ENCODE measurements around the gene BFSP2. TPM values are rescaled to one million over a fixed set of nuclear protein-coding genes. Genes with fewer than 3 reads are reported as not detected.
"Not testable (repeated sequence)": the region's sequence is repeated elsewhere in the genome, so short reads cannot be mapped to it uniquely, and the experiment has no call there.

Gene BFSP2
- total and polyA plus RNA-seq, 3 donors from 2014 or later = not detected

GRCh38 chr3:133492159-133492741, 92.4 kb downstream of the BFSP2 start:
- DNase-seq = no peak
- Histone ChIP-seq H3K27ac (no peak overlapping the region), H3K27me3 (no peaks in the 10 kb centered on the region), H3K36me3 (ENCODE audit: low read depth, missing control alignments) (no peaks in the 10 kb centered on the region), H3K9me3 (no peaks in the 10 kb centered on the region), H3K4me3 (no peak overlapping the region), H3K4me1 (no peaks in the 10 kb centered on the region)
- WGBS, 2 donors = 82 to 89% methylated on average over 6 of the region's 6 CpGs
- TF ChIP-seq POLR2A (IDR thresholded peaks at IDR 0.05) (no peak), CTCF (IDR thresholded peaks at IDR 0.05) (no peak)
- intact Hi-C loops (cut with DNase I; ENCODE audit: low total_unique reads) = no loop called here

GRCh38 chr3:133494469-133494868, 94.6 kb downstream of the BFSP2 start:
- H3K9me3 ChIP-seq = no peaks in the 10 kb centered on the region
- no peaks in the 10 kb centered on the region for H3K4me1 ChIP-seq
- no peak overlapping the region for H3K27ac ChIP-seq
- H3K4me3 ChIP-seq = no peak overlapping the region
- DNase-seq = no peak
- WGBS, 2 donors = 70 to 73% methylated on average over 6 of the region's 6 CpGs
- H3K36me3 ChIP-seq (ENCODE audit: low read depth, missing control alignments) = no peaks in the 10 kb centered on the region
- intact Hi-C loops (cut with DNase I; ENCODE audit: low total_unique reads) = no loop called here
- H3K27me3 ChIP-seq = no peaks in the 10 kb centered on the region
- TF ChIP-seq POLR2A (IDR thresholded peaks at IDR 0.05) = no peak
- TF ChIP-seq CTCF (IDR thresholded peaks at IDR 0.05) = no peak

GRCh38 chr3:133502542-133502941, 102.7 kb downstream of the BFSP2 start:
- WGBS, 2 donors = 100% methylated on average over 1 of the region's 2 CpGs
- H3K36me3 ChIP-seq (ENCODE audit: low read depth, missing control alignments); DNase-seq; intact Hi-C loops (cut with DNase I; ENCODE audit: low total_unique reads); H3K27ac ChIP-seq; H3K27me3 ChIP-seq; H3K4me3 ChIP-seq; H3K4me1 ChIP-seq; H3K9me3 ChIP-seq: not testable (repeated sequence)

- Histone ChIP-seq H3K4me3 (no peak overlapping the region), H3K36me3 (ENCODE audit: low read depth, missing control alignments) (no peaks in the 10 kb centered on the region), H3K4me1 (no peaks in the 10 kb centered on the region), H3K27me3 (no peaks in the 10 kb centered on the region), H3K9me3 (no peaks in the 10 kb centered on the region), H3K27ac (no peak overlapping the region)
- intact Hi-C loops (cut with DNase I; ENCODE audit: low total_unique reads) = no loop called here
- no peak for DNase-seq
- TF ChIP-seq CTCF (IDR thresholded peaks at IDR 0.05) (no peak), POLR2A (IDR thresholded peaks at IDR 0.05) (no peak)
- WGBS, 2 donors = 56 to 100% methylated on average over 1 of the region's 1 CpG
Measured at GRCh38 chr3:133503409-133503808, 103.6 kb downstream of the BFSP2 start.

DNA sequence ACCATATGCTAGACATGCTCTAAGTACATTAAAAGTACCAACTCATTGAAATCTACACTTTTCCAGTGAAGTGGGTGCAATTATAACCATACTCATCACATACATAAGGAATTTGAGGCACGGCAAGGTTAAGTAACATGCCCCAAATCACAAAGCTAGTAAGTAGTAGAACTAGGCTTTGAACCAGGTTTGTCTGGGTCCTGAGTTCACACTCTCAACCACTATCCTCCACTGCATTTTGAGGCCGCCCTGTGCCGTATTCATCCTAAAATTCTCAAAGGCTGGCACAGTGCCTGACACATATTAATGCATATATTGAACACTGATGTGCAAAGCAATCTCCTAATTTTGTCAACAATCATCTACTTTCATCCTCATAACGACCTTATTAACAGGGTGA, 104.9 kb downstream of the BFSP2 start:
- intact Hi-C loops (cut with DNase I; ENCODE audit: low total_unique reads) = no loop called here
- TF ChIP-seq POLR2A (IDR thresholded peaks at IDR 0.05) = no peak
- no peak for TF ChIP-seq CTCF (IDR thresholded peaks at IDR 0.05)
- 90 to 91% methylated on average over 4 of the region's 4 CpGs for WGBS, 2 donors
- H3K4me3 ChIP-seq = no peak overlapping the region
- H3K9me3 ChIP-seq = no peaks in the 10 kb centered on the region
- no peak for DNase-seq
- no peaks in the 10 kb centered on the region for H3K4me1 ChIP-seq
- no peaks in the 10 kb centered on the region for H3K27me3 ChIP-seq
- H3K36me3 ChIP-seq (ENCODE audit: low read depth, missing control alignments) = no peaks in the 10 kb centered on the region
- H3K27ac ChIP-seq = no peak overlapping the region
